Mesendoderm (in vitro differentiated cells): ENCODE results near the gene SLC26A1.
"Not testable (repeated sequence)": the region's sequence is repeated elsewhere in the genome, so short reads cannot be mapped to it uniquely, and the experiment has no call there.

ENCODE experiments used
- DNase-seq: peaks from one replicate; pipeline ENCODE4 v3.0.0; 2013
- H2AK5ac ChIP-seq: 2 replicates; pipeline ENCODE4 v1.6.1; 2013; ENCODE audit warnings: low read length, inconsistent platforms
- H2BK120ac ChIP-seq: 2 replicates; pipeline ENCODE4 v1.6.1; 2013; ENCODE audit warnings: low read depth, mild to moderate bottlenecking, low read length, moderate library complexity, mixed read lengths
- H2BK15ac ChIP-seq: replicated peaks from 2 replicates; pipeline ENCODE4 v1.6.1; 2013; ENCODE audit warnings: low read depth, mild to moderate bottlenecking, moderate library complexity
- H2BK5ac ChIP-seq: 2 replicates; pipeline ENCODE4 v1.6.1; 2013; ENCODE audit warnings: low read length, inconsistent platforms
- H3K18ac ChIP-seq: 2 replicates; pipeline ENCODE4 v1.6.1; 2013; ENCODE audit warnings: mild to moderate bottlenecking, low read length, mixed read lengths
- H3K23ac ChIP-seq: one replicate; pipeline ENCODE4 v1.6.1; 2013; ENCODE audit warnings: low read length
- H3K27ac ChIP-seq: 2 replicates; pipeline ENCODE4 v1.5.1; 2013; ENCODE audit warnings: low read depth, mild to moderate bottlenecking, inconsistent platforms, low read length, moderate library complexity
- H3K27me3 ChIP-seq: 2 replicates; pipeline ENCODE4 v1.6.1; 2013; ENCODE audit warnings: low read length, control low read depth, mild to moderate bottlenecking, inconsistent platforms; ENCODE audit not compliant: insufficient read depth, poor library complexity
- H3K36me3 ChIP-seq: 2 replicates; pipeline ENCODE4 v1.6.1; 2013; ENCODE audit warnings: low read length, inconsistent platforms; ENCODE audit not compliant: control insufficient read depth, insufficient read depth
- H3K4ac ChIP-seq: one replicate; pipeline ENCODE4 v1.6.1; 2013; ENCODE audit warnings: low read depth, mild to moderate bottlenecking, low read length, moderate library complexity
- H3K4me1 ChIP-seq: 2 replicates; pipeline ENCODE4 v1.6.1; 2013; ENCODE audit warnings: low read depth, low read length, inconsistent platforms; ENCODE audit not compliant: control insufficient read depth
- H3K4me2 ChIP-seq: 2 replicates; pipeline ENCODE4 v1.6.1; 2013; ENCODE audit warnings: low read length
- H3K4me3 ChIP-seq: 2 replicates; pipeline ENCODE4 v1.5.1; 2013; ENCODE audit warnings: mild to moderate bottlenecking, low read length
- H3K56ac ChIP-seq: one replicate; pipeline ENCODE4 v1.6.1; 2013; ENCODE audit warnings: low read length
- H3K79me1 ChIP-seq: 2 replicates; pipeline ENCODE4 v1.6.1; 2013; ENCODE audit warnings: low read length, inconsistent platforms
- H3K79me2 ChIP-seq: 2 replicates; pipeline ENCODE4 v1.6.1; 2013; ENCODE audit warnings: mild to moderate bottlenecking, low read length; ENCODE audit not compliant: control insufficient read depth, insufficient read depth
- H3K9ac ChIP-seq: 2 replicates; pipeline ENCODE4 v1.6.1; 2013; ENCODE audit warnings: low read length, inconsistent platforms
- H4K5ac ChIP-seq: one replicate; pipeline ENCODE4 v1.6.1; 2013; ENCODE audit warnings: low read length
- H4K8ac ChIP-seq: one replicate; pipeline ENCODE4 v1.6.1; 2013; ENCODE audit warnings: low read depth, mild to moderate bottlenecking, control low read depth, low read length, moderate library complexity
- WGBS: extraction: QIAGEN DNeasy Blood & Tissue Kit; methylation state at CpG from one replicate; pipeline ENCODE4 v1.1.7; 2013; ENCODE audit warnings: low lambda C conversion rate, missing lambda C conversion rate; ENCODE audit not compliant: insufficient coverage; ENCODE audit errors: extremely low coverage; 5-methylcytosine and 5-hydroxymethylcytosine counted together

Gene SLC26A1

GRCh38 chr4:984336-985054 lies 8.7 kb downstream of the SLC26A1 start:
- Histone ChIP-seq H3K36me3 (no peaks in the 10 kb centered on the region), H3K4ac (no peak overlapping the region), H4K8ac (no peak overlapping the region), H3K9ac (no peak overlapping the region), H3K18ac (no peak overlapping the region), H2BK15ac (no peak overlapping the region), H3K27me3 (no peaks in the 10 kb centered on the region), H3K4me2 (no peak overlapping the region), H3K23ac (no peak overlapping the region), H4K5ac (no peak overlapping the region), H3K79me2 (no peaks in the 10 kb centered on the region), H3K4me1 (peaks cover 4% of the 10 kb centered on the region), H2AK5ac (no peak overlapping the region), H3K79me1 (no peaks in the 10 kb centered on the region), H2BK5ac (no peak overlapping the region), H2BK120ac (no peak overlapping the region), H3K56ac (no peak overlapping the region), H3K4me3 (no peak overlapping the region), H3K27ac (no peak overlapping the region)
- no peak for DNase-seq
- WGBS, result no CpG with 5 or more reads among the region's 15 CpGs

- Histone ChIP-seq H3K56ac (no peak overlapping the region), H3K79me1 (no peaks in the 10 kb centered on the region), H2BK120ac (no peak overlapping the region), H4K5ac (no peak overlapping the region), H3K4me1 (peaks cover 7% of the 10 kb centered on the region), H3K23ac (no peak overlapping the region), H3K79me2 (no peaks in the 10 kb centered on the region), H3K4ac (no peak overlapping the region), H2BK5ac (no peak overlapping the region), H3K4me2 (no peak overlapping the region), H3K9ac (no peak overlapping the region), H4K8ac (no peak overlapping the region), H3K27ac (no peak overlapping the region), H3K36me3 (no peaks in the 10 kb centered on the region), H2BK15ac (no peak overlapping the region), H3K27me3 (no peaks in the 10 kb centered on the region), H2AK5ac (no peak overlapping the region), H3K18ac (no peak overlapping the region), H3K4me3 (no peak overlapping the region)
- WGBS, result no CpG with 5 or more reads among the region's 15 CpGs
- no peak for DNase-seq
Observed at GRCh38 chr4:982814-983213, 10.4 kb downstream of the SLC26A1 start.

- no peak overlapping the region for H3K18ac ChIP-seq
- no peak overlapping the region for H3K4me2 ChIP-seq
- H2BK15ac ChIP-seq, result no peak overlapping the region
- H3K9ac ChIP-seq, result no peak overlapping the region
- no peak overlapping the region for H2AK5ac ChIP-seq
- H2BK120ac ChIP-seq, result no peak overlapping the region
- no peak overlapping the region for H3K27ac ChIP-seq
- DNase-seq, result no peak
- no peak overlapping the region for H3K23ac ChIP-seq
- no peaks in the 10 kb centered on the region for H3K79me1 ChIP-seq
- H3K79me2 ChIP-seq, result no peaks in the 10 kb centered on the region
- no peak overlapping the region for H3K56ac ChIP-seq
- no CpG with 5 or more reads among the region's 17 CpGs for WGBS
- H4K5ac ChIP-seq, result no peak overlapping the region
- H2BK5ac ChIP-seq, result no peak overlapping the region
- no peak overlapping the region for H3K4me3 ChIP-seq
- no peaks in the 10 kb centered on the region for H3K27me3 ChIP-seq
- no peaks in the 10 kb centered on the region for H3K36me3 ChIP-seq
- peaks cover 7% of the 10 kb centered on the region for H3K4me1 ChIP-seq
- no peak overlapping the region for H3K4ac ChIP-seq
- H4K8ac ChIP-seq, result no peak overlapping the region
Observed at GRCh38 chr4:982291-982690, 10.9 kb downstream of the SLC26A1 start.

- Histone ChIP-seq H3K79me2 (no peaks in the 10 kb centered on the region), H2BK120ac (no peak overlapping the region), H2AK5ac (no peak overlapping the region), H3K27me3 (no peaks in the 10 kb centered on the region), H3K4me1 (peaks cover 7% of the 10 kb centered on the region), H3K56ac (peak overlapping the region; percentile 69), H2BK5ac (peak overlapping the region; percentile 41), H3K79me1 (no peaks in the 10 kb centered on the region), H4K8ac (no peak overlapping the region), H3K4me2 (no peak overlapping the region), H3K36me3 (no peaks in the 10 kb centered on the region), H2BK15ac (no peak overlapping the region), H3K18ac (no peak overlapping the region), H3K9ac (peak overlapping the region; percentile 16), H4K5ac (no peak overlapping the region), H3K23ac (no peak overlapping the region), H3K27ac (peak overlapping the region; percentile 51), H3K4ac (peak overlapping the region; percentile 20), H3K4me3 (no peak overlapping the region)
- no CpG with 5 or more reads among the region's 20 CpGs for WGBS
- peak; percentile 72 for DNase-seq
Observed at GRCh38 chr4:978957-979701, 14.1 kb downstream of the SLC26A1 start.

- H3K4me1 ChIP-seq, H3K9ac ChIP-seq, H3K4me3 ChIP-seq, H3K79me1 ChIP-seq, H3K18ac ChIP-seq, H2BK15ac ChIP-seq, H4K8ac ChIP-seq, H3K4me2 ChIP-seq, H3K79me2 ChIP-seq, H2BK5ac ChIP-seq, H3K4ac ChIP-seq, H3K27me3 ChIP-seq, H3K56ac ChIP-seq, H2AK5ac ChIP-seq, H2BK120ac ChIP-seq, H4K5ac ChIP-seq, DNase-seq, H3K36me3 ChIP-seq, H3K27ac ChIP-seq, H3K23ac ChIP-seq: not testable (repeated sequence)
- WGBS, result no CpG with 5 or more reads among the region's 25 CpGs
Observed at GRCh38 chr4:976016-976415, 17.2 kb downstream of the SLC26A1 start.
